ENCODE data around the gene RAD51B.

The RAD51B gene

GRCh38 chr14:67970923-67971322 is 151.3 kb downstream of the RAD51B start:
- TF ChIP-seq, protein P1, sequence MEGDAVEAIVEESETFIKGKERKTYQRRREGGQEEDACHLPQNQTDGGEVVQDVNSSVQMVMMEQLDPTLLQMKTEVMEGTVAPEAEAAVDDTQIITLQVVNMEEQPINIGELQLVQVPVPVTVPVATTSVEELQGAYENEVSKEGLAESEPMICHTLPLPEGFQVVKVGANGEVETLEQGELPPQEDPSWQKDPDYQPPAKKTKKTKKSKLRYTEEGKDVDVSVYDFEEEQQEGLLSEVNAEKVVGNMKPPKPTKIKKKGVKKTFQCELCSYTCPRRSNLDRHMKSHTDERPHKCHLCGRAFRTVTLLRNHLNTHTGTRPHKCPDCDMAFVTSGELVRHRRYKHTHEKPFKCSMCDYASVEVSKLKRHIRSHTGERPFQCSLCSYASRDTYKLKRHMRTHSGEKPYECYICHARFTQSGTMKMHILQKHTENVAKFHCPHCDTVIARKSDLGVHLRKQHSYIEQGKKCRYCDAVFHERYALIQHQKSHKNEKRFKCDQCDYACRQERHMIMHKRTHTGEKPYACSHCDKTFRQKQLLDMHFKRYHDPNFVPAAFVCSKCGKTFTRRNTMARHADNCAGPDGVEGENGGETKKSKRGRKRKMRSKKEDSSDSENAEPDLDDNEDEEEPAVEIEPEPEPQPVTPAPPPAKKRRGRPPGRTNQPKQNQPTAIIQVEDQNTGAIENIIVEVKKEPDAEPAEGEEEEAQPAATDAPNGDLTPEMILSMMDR (IDR thresholded peaks at IDR 0.05; ENCODE audit: low read depth, low read length) = no peak

DNA sequence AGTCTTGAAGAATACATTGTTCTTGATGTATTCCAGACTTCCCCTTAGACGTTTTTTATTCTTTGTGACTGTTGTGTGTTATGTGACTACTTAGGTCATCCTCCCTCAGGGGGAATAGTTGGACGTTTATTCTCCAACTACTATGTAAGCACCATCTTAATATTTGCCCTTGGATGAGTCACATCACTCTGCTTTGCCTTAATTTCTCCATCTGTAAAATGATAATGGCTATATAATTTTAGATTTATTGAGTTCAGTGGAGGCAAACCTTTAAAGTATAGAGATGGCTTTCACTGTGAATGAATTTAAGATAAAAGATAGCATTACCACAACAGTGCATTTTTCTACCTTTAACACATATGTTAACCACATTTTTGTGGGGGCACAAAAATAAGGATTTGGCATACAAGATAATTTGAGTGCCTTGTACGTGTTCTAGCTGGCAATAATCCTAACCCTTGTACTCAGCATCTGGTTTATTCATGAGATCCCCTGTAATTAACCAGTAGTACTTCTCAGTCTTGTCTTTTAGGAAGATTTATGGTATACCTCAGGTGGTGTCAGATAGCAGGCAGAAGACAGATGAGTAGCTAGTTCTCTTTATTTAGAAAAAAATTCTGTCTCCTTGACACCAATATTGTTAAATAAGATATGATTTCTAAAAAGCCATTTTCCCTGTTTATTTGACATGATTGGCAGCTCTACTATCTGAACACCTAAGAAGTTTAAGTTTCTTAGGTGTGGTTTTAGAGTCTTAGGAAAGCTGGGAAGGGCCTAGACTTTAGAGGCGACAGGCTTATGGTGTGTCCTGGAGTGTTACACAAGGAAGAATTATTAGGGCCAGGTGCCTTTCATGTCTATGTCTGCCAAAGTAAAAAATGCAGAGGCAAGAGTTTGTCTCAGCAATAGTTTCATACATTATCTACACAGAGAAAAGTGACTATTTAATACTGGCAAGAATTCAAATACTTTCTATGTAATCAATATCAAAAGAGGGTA is 152.3 kb downstream of the RAD51B start:
- H3K27me3 ChIP-seq = no peaks in the 10 kb centered on the region
- TF ChIP-seq, protein P1 (IDR thresholded peaks at IDR 0.05; ENCODE audit: low read depth, low read length) = no peak
- DNase-seq = no peak
- H3K36me3 ChIP-seq = no peaks in the 10 kb centered on the region
- H3K4me3 ChIP-seq (ENCODE audit: low read depth, low read length) = no peak overlapping the region
- H3K4me1 ChIP-seq = peaks cover 17% of the 10 kb centered on the region
- no peaks in the 10 kb centered on the region for H3K9me3 ChIP-seq

More at GRCh38 chr14:67970923-67971322, 151.3 kb downstream of the RAD51B start:
- Histone ChIP-seq H3K4me1 (peaks cover 17% of the 10 kb centered on the region), H3K4me3 (ENCODE audit: low read depth, low read length) (no peak overlapping the region), H3K36me3 (no peaks in the 10 kb centered on the region), H3K27me3 (no peaks in the 10 kb centered on the region), H3K9me3 (no peaks in the 10 kb centered on the region)
- DNase-seq = no peak

- no peak for DNase-seq
- Histone ChIP-seq H3K36me3 (no peaks in the 10 kb centered on the region), H3K4me3 (ENCODE audit: low read depth, low read length) (no peak overlapping the region), H3K9me3 (no peaks in the 10 kb centered on the region), H3K27me3 (no peaks in the 10 kb centered on the region), H3K4me1 (peaks cover 17% of the 10 kb centered on the region)
- TF ChIP-seq, protein P1 (IDR thresholded peaks at IDR 0.05; ENCODE audit: low read depth, low read length) = no peak
Measured at GRCh38 chr14:67973436-67973835, 153.9 kb downstream of the RAD51B start.

DNA sequence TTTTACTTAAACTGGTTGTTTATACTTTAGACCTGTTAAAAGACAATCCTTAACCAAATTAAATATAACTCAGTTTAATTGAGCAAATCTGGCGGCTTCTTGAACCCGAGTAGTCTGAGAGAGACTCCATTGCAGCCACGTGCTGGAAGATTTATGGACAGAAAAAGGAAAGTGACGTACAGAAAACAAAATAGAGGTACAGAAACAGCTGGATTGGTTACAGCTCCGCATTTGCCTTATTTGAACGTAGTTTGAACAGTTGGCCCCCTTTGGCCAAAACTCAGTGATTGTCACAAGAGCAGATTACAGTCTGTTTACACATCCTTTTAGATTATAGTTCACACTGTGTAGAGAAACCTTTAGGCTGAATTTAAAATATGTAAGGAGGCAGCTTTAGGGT is 155.9 kb downstream of the RAD51B start:
- Histone ChIP-seq H3K4me3 (ENCODE audit: low read depth, low read length) (no peak overlapping the region), H3K4me1 (peaks cover 17% of the 10 kb centered on the region), H3K9me3 (no peaks in the 10 kb centered on the region), H3K36me3 (no peaks in the 10 kb centered on the region), H3K27me3 (no peaks in the 10 kb centered on the region)
- TF ChIP-seq, protein P1 (IDR thresholded peaks at IDR 0.05; ENCODE audit: low read depth, low read length) = no peak
- DNase-seq = no peak

DNA sequence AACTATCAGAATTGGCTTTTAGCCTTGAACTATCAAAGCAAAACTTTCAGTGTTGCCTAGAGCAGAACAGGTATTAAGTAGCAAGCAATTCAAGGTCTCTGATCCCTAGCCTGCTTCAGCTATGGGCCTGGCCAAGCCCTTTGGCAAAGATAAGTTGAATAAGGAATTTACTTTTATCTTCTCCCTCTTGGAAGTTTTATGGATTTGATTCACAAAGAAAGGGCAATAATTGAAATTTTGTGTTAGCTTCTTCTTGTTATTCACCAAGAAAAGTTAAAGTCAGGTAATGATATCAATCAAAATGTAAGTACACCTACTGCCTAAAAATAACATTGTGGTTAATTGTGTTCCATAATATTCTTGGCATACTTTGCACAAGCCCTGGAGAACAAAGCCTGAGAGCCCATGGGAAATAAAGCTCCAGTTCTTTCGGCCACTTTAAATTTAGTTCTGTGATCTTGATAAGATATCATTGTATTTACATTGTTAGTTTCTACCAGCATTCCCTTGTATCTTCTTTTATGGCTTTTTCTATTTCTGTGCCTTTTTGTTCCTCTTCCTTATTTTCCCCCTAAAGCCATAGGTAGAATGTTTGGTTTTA is 158.0 kb downstream of the RAD51B start:
- H3K4me1 ChIP-seq = peaks cover 17% of the 10 kb centered on the region
- TF ChIP-seq, protein P1 (IDR thresholded peaks at IDR 0.05; ENCODE audit: low read depth, low read length) = no peak
- no peaks in the 10 kb centered on the region for H3K36me3 ChIP-seq
- H3K27me3 ChIP-seq = no peaks in the 10 kb centered on the region
- H3K4me3 ChIP-seq (ENCODE audit: low read depth, low read length) = no peak overlapping the region
- no peak for DNase-seq
- no peaks in the 10 kb centered on the region for H3K9me3 ChIP-seq

DNA sequence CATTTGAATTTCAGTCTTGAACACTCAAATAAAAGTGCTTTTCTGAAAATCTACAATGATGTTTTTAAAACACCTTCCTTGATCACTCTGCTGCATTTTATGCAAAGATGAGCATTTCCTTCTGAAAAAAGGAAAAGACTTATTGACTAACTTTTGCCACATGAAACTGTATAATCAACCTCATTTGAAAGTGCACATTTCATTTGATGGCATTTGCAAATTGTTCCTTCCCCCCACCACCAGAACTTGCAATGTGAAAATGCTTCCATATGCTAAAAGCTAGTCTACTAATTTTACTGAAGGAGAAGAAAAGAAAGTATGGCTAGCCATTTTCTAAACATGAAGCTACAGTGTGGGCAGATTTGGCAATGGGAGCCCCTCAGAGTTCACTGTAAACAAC is 159.2 kb downstream of the RAD51B start:
- DNase-seq = no peak
- Histone ChIP-seq H3K27me3 (no peaks in the 10 kb centered on the region), H3K4me1 (peaks cover 6% of the 10 kb centered on the region), H3K9me3 (no peaks in the 10 kb centered on the region), H3K4me3 (ENCODE audit: low read depth, low read length) (no peak overlapping the region), H3K36me3 (no peaks in the 10 kb centered on the region)
- TF ChIP-seq, protein P1 (IDR thresholded peaks at IDR 0.05; ENCODE audit: low read depth, low read length) = no peak

Data from BE2C (cell line).